Trophoblast cell (in vitro differentiated cells and primary cell): ENCODE measurements around the gene CDKAL1.

Source experiments
- DNase-seq, 2 donors: peaks; one replicate each; pipeline ENCODE4 v3.0.0-alpha.2; 2016
- H2AFZ ChIP-seq: 2 replicates; pipeline ENCODE4 v1.6.1; 2013; ENCODE audit warnings: low read length, moderate library complexity, mild to moderate bottlenecking; ENCODE audit not compliant: insufficient read depth, poor library complexity
- H2AK5ac ChIP-seq: 2 replicates; pipeline ENCODE4 v1.6.1; 2013; ENCODE audit warnings: mild to moderate bottlenecking, low read length
- H2BK120ac ChIP-seq: 2 replicates; pipeline ENCODE4 v1.6.1; 2013; ENCODE audit warnings: low read length, mild to moderate bottlenecking, moderate library complexity; ENCODE audit not compliant: insufficient read depth, poor library complexity
- H2BK12ac ChIP-seq: 2 replicates; pipeline ENCODE4 v1.6.1; 2013; ENCODE audit warnings: mild to moderate bottlenecking, low read length, moderate library complexity
- H2BK5ac ChIP-seq: 2 replicates; pipeline ENCODE4 v1.6.1; 2013; ENCODE audit warnings: low read length, low read depth, moderate library complexity, mild to moderate bottlenecking; ENCODE audit not compliant: poor library complexity
- H3K14ac ChIP-seq: 2 replicates; pipeline ENCODE4 v1.6.1; 2013; ENCODE audit warnings: mild to moderate bottlenecking, low read length
- H3K18ac ChIP-seq: 2 replicates; pipeline ENCODE4 v1.6.1; 2013; ENCODE audit warnings: mild to moderate bottlenecking, low read length
- H3K23ac ChIP-seq: 2 replicates; pipeline ENCODE4 v1.6.1; 2013; ENCODE audit warnings: low read length
- H3K27ac ChIP-seq: 2 replicates; pipeline ENCODE4 v1.5.1; 2013; ENCODE audit warnings: low read depth, mild to moderate bottlenecking, inconsistent platforms, low read length, moderate library complexity
- H3K27me3 ChIP-seq: 2 replicates; pipeline ENCODE4 v1.6.1; 2013; ENCODE audit warnings: inconsistent platforms, mild to moderate bottlenecking, low read length, moderate library complexity; ENCODE audit not compliant: insufficient read depth
- H3K36me3 ChIP-seq, 2 experiments: 1 replicate in 1 of 2; 2 replicates in 1 of 2; pipeline ENCODE4 v1.6.1; 2013; ENCODE audit warnings: low read length in 2 of 2, mild to moderate bottlenecking in 2 of 2, moderate library complexity in 1 of 2; ENCODE audit not compliant: insufficient read depth in 2 of 2, control insufficient read depth in 1 of 2
- H3K4ac ChIP-seq: 2 replicates; pipeline ENCODE4 v1.6.1; 2013; ENCODE audit warnings: low read depth, mild to moderate bottlenecking, low read length, moderate library complexity
- H3K4me1 ChIP-seq, 2 experiments: 1 replicate in 1 of 2; 2 replicates in 1 of 2; pipeline ENCODE4 v1.6.1; 2013; ENCODE audit warnings: low read length in 2 of 2, mild to moderate bottlenecking in 2 of 2, moderate library complexity in 1 of 2; ENCODE audit not compliant: insufficient read depth in 2 of 2, control insufficient read depth in 1 of 2
- H3K4me2 ChIP-seq: 2 replicates; pipeline ENCODE4 v1.6.1; 2013; ENCODE audit warnings: inconsistent platforms, mild to moderate bottlenecking, low read length, moderate library complexity
- H3K4me3 ChIP-seq: 2 replicates; pipeline ENCODE4 v1.5.1; 2013; ENCODE audit warnings: mild to moderate bottlenecking, low read depth, low read length, inconsistent platforms
- H3K79me1 ChIP-seq: one replicate; pipeline ENCODE4 v1.6.1; 2013; ENCODE audit warnings: low read length
- H3K79me2 ChIP-seq: 2 replicates; pipeline ENCODE4 v1.6.1; 2013; ENCODE audit warnings: low read length, mild to moderate bottlenecking; ENCODE audit not compliant: control insufficient read depth, insufficient read depth, poor library complexity
- H3K9ac ChIP-seq: 2 replicates; pipeline ENCODE4 v1.6.1; 2013; ENCODE audit warnings: mild to moderate bottlenecking, low read length
- H3K9me3 ChIP-seq: 2 replicates; pipeline ENCODE4 v1.6.1; 2013; ENCODE audit warnings: low read depth, mild to moderate bottlenecking, control low read depth, inconsistent platforms, low read length; ENCODE audit not compliant: insufficient read depth
- H4K12ac ChIP-seq: 2 replicates; pipeline ENCODE4 v1.6.1; 2013; ENCODE audit warnings: low read depth, mild to moderate bottlenecking, low read length, moderate library complexity
- H4K8ac ChIP-seq: 2 replicates; pipeline ENCODE4 v1.6.1; 2013; ENCODE audit warnings: low read depth, mild to moderate bottlenecking, low read length, moderate library complexity
- H4K91ac ChIP-seq: one replicate; pipeline ENCODE4 v1.6.1; 2013; ENCODE audit warnings: low read depth, mild to moderate bottlenecking, low read length, moderate library complexity
- WGBS: extraction: QIAGEN DNeasy Blood & Tissue Kit; methylation state at CpG from one replicate; pipeline ENCODE4 v1.1.7; 2013; ENCODE audit warnings: missing lambda C conversion rate; ENCODE audit not compliant: insufficient read length, insufficient coverage; ENCODE audit errors: extremely low coverage; 5-methylcytosine and 5-hydroxymethylcytosine counted together

CDKAL1 gene

GRCh38 chr6:20533746-20534294 lies 437 bp upstream of the CDKAL1 start:
- H3K4me2 ChIP-seq = peak overlapping the region; percentile 74
- no CpG with 5 or more reads among the region's 6 CpGs for WGBS
- no peaks in the 10 kb centered on the region for H3K36me3 ChIP-seq
- no peak overlapping the region for H4K12ac ChIP-seq
- no peak overlapping the region for H3K18ac ChIP-seq
- H3K79me2 ChIP-seq = no peaks in the 10 kb centered on the region
- H2AFZ ChIP-seq = peak overlapping the region; percentile 88
- H3K27me3 ChIP-seq = no peaks in the 10 kb centered on the region
- no peaks in the 10 kb centered on the region for H3K9me3 ChIP-seq
- H3K79me1 ChIP-seq = peaks cover 3% of the 10 kb centered on the region
- H3K4me1 ChIP-seq = peaks cover 2 to 3% of the 10 kb centered on the region in 2 experiments
- DNase-seq = no peak
- no peak overlapping the region for H2BK120ac ChIP-seq
- no peak overlapping the region for H2AK5ac ChIP-seq
- no peak overlapping the region for H2BK12ac ChIP-seq
- H3K14ac ChIP-seq = no peak overlapping the region
- no peak overlapping the region for H4K91ac ChIP-seq
- no peak overlapping the region for H3K27ac ChIP-seq
- H3K4me3 ChIP-seq = no peak overlapping the region
- H2BK5ac ChIP-seq = no peak overlapping the region
- H3K4ac ChIP-seq = no peak overlapping the region
- H3K23ac ChIP-seq = no peak overlapping the region
- peak overlapping the region; percentile 92 for H4K8ac ChIP-seq
- H3K9ac ChIP-seq = no peak overlapping the region

GRCh38 chr6:20538131-20538662 lies 3.9 kb downstream of the CDKAL1 start:
- Histone ChIP-seq H4K12ac (no peak overlapping the region), H3K9ac (no peak overlapping the region), H4K91ac (no peak overlapping the region), H3K14ac (no peak overlapping the region), H2BK120ac (no peak overlapping the region), H2BK5ac (no peak overlapping the region), H3K79me1 (peaks cover 3% of the 10 kb centered on the region), H3K4me1 (peaks cover 2 to 3% of the 10 kb centered on the region in 2 experiments), H4K8ac (no peak overlapping the region), H3K9me3 (no peaks in the 10 kb centered on the region), H3K27ac (no peak overlapping the region), H3K4me2 (no peak overlapping the region), H3K36me3 (peaks cover 0 to 3% of the 10 kb centered on the region in 2 experiments), H3K79me2 (no peaks in the 10 kb centered on the region), H2BK12ac (no peak overlapping the region), H3K4me3 (no peak overlapping the region), H3K27me3 (no peaks in the 10 kb centered on the region), H3K23ac (no peak overlapping the region), H3K4ac (no peak overlapping the region), H2AK5ac (no peak overlapping the region), H3K18ac (no peak overlapping the region), H2AFZ (no peak overlapping the region)
- no peak for DNase-seq
- WGBS = no CpG with 5 or more reads among the region's 1 CpG

- no peak overlapping the region for H2BK12ac ChIP-seq
- no peak overlapping the region for H3K23ac ChIP-seq
- no peak overlapping the region for H3K4me2 ChIP-seq
- no peak overlapping the region for H3K9ac ChIP-seq
- H3K9me3 ChIP-seq = no peaks in the 10 kb centered on the region
- H2BK120ac ChIP-seq = no peak overlapping the region
- no peak for DNase-seq
- H3K4me3 ChIP-seq = no peak overlapping the region
- no peaks in the 10 kb centered on the region for H3K79me2 ChIP-seq
- H4K12ac ChIP-seq = no peak overlapping the region
- H4K8ac ChIP-seq = no peak overlapping the region
- no peak overlapping the region for H3K27ac ChIP-seq
- H2BK5ac ChIP-seq = no peak overlapping the region
- no peak overlapping the region for H3K14ac ChIP-seq
- H2AFZ ChIP-seq = no peak overlapping the region
- H3K79me1 ChIP-seq = peaks cover 3% of the 10 kb centered on the region
- WGBS = no CpG with 5 or more reads among the region's 4 CpGs
- no peak overlapping the region for H3K4ac ChIP-seq
- no peak overlapping the region for H3K18ac ChIP-seq
- H3K4me1 ChIP-seq = peaks cover 2% of the 10 kb centered on the region in 2 experiments
- peaks cover 0 to 3% of the 10 kb centered on the region in 2 experiments for H3K36me3 ChIP-seq
- no peak overlapping the region for H4K91ac ChIP-seq
- H3K27me3 ChIP-seq = no peaks in the 10 kb centered on the region
- H2AK5ac ChIP-seq = no peak overlapping the region
Observed at GRCh38 chr6:20538907-20539306, 4.7 kb downstream of the CDKAL1 start.

GRCh38 chr6:20539387-20539786 lies 5.1 kb downstream of the CDKAL1 start:
- Histone ChIP-seq H3K4me3 (no peak overlapping the region), H3K9me3 (no peaks in the 10 kb centered on the region), H3K27ac (no peak overlapping the region), H3K9ac (no peak overlapping the region), H4K91ac (no peak overlapping the region), H2BK5ac (no peak overlapping the region), H3K23ac (no peak overlapping the region), H4K12ac (no peak overlapping the region), H2AFZ (no peak overlapping the region), H3K4me1 (peaks cover 2% of the 10 kb centered on the region in 2 experiments), H3K14ac (no peak overlapping the region), H3K4me2 (no peak overlapping the region), H2BK120ac (no peak overlapping the region), H2BK12ac (no peak overlapping the region), H3K18ac (no peak overlapping the region), H3K79me2 (no peaks in the 10 kb centered on the region), H3K4ac (no peak overlapping the region), H3K79me1 (peaks cover 3% of the 10 kb centered on the region), H2AK5ac (no peak overlapping the region), H4K8ac (no peak overlapping the region), H3K27me3 (no peaks in the 10 kb centered on the region), H3K36me3 (peaks cover 0 to 3% of the 10 kb centered on the region in 2 experiments)
- DNase-seq = no peak
- WGBS = no CpG with 5 or more reads among the region's 2 CpGs
